H1 (cell line): Measurements from ENCODE around the gene OR10A6. TPM values are rescaled to one million over a fixed set of nuclear protein-coding genes. Genes with fewer than 3 reads are reported as not detected.

ENCODE experiments used
- CTCF ChIA-PET: fragments of 300-600 bp; sonication (Branson Sonifier 250); formaldehyde crosslinking; loops from one replicate; lab custom pipeline; 2021; ENCODE audit not compliant: partially characterized antibody; lab: Charles Lee
- POLR2A ChIA-PET: fragments of 300-600 bp; sonication (Branson Sonifier 250); formaldehyde crosslinking; loops from one replicate; lab custom pipeline; 2021; ENCODE audit warnings: inconsistent platforms; ENCODE audit not compliant: partially characterized antibody; lab: Charles Lee
- DNase-seq, 2 experiments: peaks; one replicate each; pipeline versions ENCODE4 v3.0.0 to v3.0.0-alpha.2; 2010 to 2022; ENCODE audit warnings: low spot score in 2 of 2, low read depth in 1 of 2, mixed read lengths in 1 of 2
- FAIRE-seq: peaks from 2 replicates; lab custom pipeline; 2011; peaks lifted over from hg19 to GRCh38; lab: Jason Lieb, UNC
- H2AFZ ChIP-seq: 2 replicates; pipeline ENCODE4 v1.8.1; 2012; ENCODE audit warnings: low read length, inconsistent platforms
- H2AK5ac ChIP-seq: 2 replicates; pipeline ENCODE4 v1.6.1; 2013; ENCODE audit warnings: low read depth, low read length
- H2BK120ac ChIP-seq: replicated peaks from 2 replicates; pipeline ENCODE3; 2013; ENCODE audit warnings: low read depth, low read length, inconsistent platforms
- H2BK12ac ChIP-seq: 2 replicates; pipeline ENCODE4 v1.6.1; 2013; ENCODE audit warnings: low read depth, low read length
- H2BK15ac ChIP-seq: 2 replicates; pipeline ENCODE4 v1.6.1; 2013; ENCODE audit warnings: low read length
- H2BK20ac ChIP-seq: 2 replicates; pipeline ENCODE4 v1.6.1; 2013; ENCODE audit warnings: low read length
- H2BK5ac ChIP-seq: 2 replicates; pipeline ENCODE4 v1.6.1; 2013; ENCODE audit warnings: low read depth, low read length
- H3K14ac ChIP-seq: 2 replicates; pipeline ENCODE4 v1.6.1; 2013; ENCODE audit warnings: inconsistent platforms; ENCODE audit not compliant: insufficient read length
- H3K18ac ChIP-seq: 2 replicates; pipeline ENCODE4 v1.6.1; 2013; ENCODE audit warnings: low read length; ENCODE audit errors: extremely low read depth
- H3K23ac ChIP-seq: 2 replicates; pipeline ENCODE4 v1.6.1; 2013; ENCODE audit warnings: inconsistent platforms; ENCODE audit not compliant: insufficient read length
- H3K23me2 ChIP-seq: 2 replicates; pipeline ENCODE4 v1.6.1; 2013; ENCODE audit warnings: low read depth, low read length
- H3K27ac ChIP-seq: 2 replicates; pipeline ENCODE4 v1.6.1; 2011; ENCODE audit warnings: low read depth, low read length, inconsistent platforms
- H3K27me3 ChIP-seq, 4 experiments: replicated peaks in 1 of 4; 1 replicate in 1 of 4; 2 replicates in 3 of 4; pipeline versions ENCODE4 v1.6.1 to v1.8.1; 2011 to 2013; ENCODE audit warnings: low read length in 3 of 4, mild to moderate bottlenecking in 3 of 4, inconsistent platforms in 2 of 4, mixed read lengths in 2 of 4, moderate library complexity in 1 of 4; ENCODE audit not compliant: control insufficient read depth in 3 of 4, insufficient read depth in 3 of 4; ENCODE audit errors: extremely low read depth in 1 of 4
- H3K36me3 ChIP-seq, 4 experiments: 2 replicates each; pipeline versions ENCODE4 v1.6.1 to v1.8.1; 2011 to 2013; ENCODE audit warnings: mild to moderate bottlenecking in 4 of 4, low read length in 3 of 4, moderate library complexity in 2 of 4, control low read depth in 1 of 4, inconsistent platforms in 1 of 4; ENCODE audit not compliant: insufficient read depth in 4 of 4, control insufficient read depth in 2 of 4
- H3K4ac ChIP-seq: replicated peaks from 2 replicates; pipeline ENCODE3; 2013; ENCODE audit warnings: low read length, low read depth, mixed read lengths, inconsistent platforms; ENCODE audit not compliant: insufficient read length
- H3K4me1 ChIP-seq, 4 experiments: replicated peaks in 1 of 4; 1 replicate in 1 of 4; 2 replicates in 3 of 4; pipeline versions ENCODE4 v1.6.1 to v1.8.1; 2011 to 2013; ENCODE audit warnings: low read length in 3 of 4, inconsistent platforms in 2 of 4, mixed read lengths in 1 of 4; ENCODE audit not compliant: insufficient read depth in 4 of 4, control insufficient read depth in 3 of 4
- H3K4me2 ChIP-seq, 2 experiments: 2 replicates each; pipeline versions ENCODE4 v1.6.1 to v1.8.1; 2011 to 2013; ENCODE audit warnings: low read depth in 2 of 2, low read length in 2 of 2, control low read depth in 1 of 2, inconsistent platforms in 1 of 2, mild to moderate bottlenecking in 1 of 2; ENCODE audit not compliant: insufficient read depth in 1 of 2
- H3K4me3 ChIP-seq, 4 experiments: fragments of 200-600, 300-600 bp in 1 of 4; sonication (generic), shearing (Covaris generic), sonication (Bioruptor Twin) in 1 of 4; 2 replicates each; pipeline versions ENCODE4 v1.5.1 to v1.8.1; 2011 to 2016; ENCODE audit warnings: low read length in 4 of 4, low read depth in 3 of 4, control low read depth in 2 of 4, inconsistent platforms in 2 of 4, mild to moderate bottlenecking in 2 of 4, mixed read lengths in 1 of 4, moderate library complexity in 1 of 4; ENCODE audit not compliant: insufficient read depth in 2 of 4; ENCODE audit errors: extremely low read depth in 1 of 4
- H3K56ac ChIP-seq: replicated peaks from 2 replicates; pipeline ENCODE3; 2013; ENCODE audit warnings: low read depth, mild to moderate bottlenecking, mixed read lengths, low read length, inconsistent platforms; ENCODE audit not compliant: insufficient read length
- H3K79me1 ChIP-seq: 2 replicates; pipeline ENCODE4 v1.6.1; 2013; ENCODE audit warnings: low read depth, low read length, control low read depth
- H3K79me2 ChIP-seq, 2 experiments: 2 replicates each; pipeline versions ENCODE4 v1.6.1 to v1.8.1; 2012 to 2013; ENCODE audit warnings: low read length in 2 of 2, mild to moderate bottlenecking in 2 of 2, inconsistent platforms in 1 of 2; ENCODE audit not compliant: insufficient read depth in 2 of 2, control insufficient read depth in 1 of 2
- H3K9ac ChIP-seq, 4 experiments: replicated peaks in 1 of 4; 1 replicate in 1 of 4; 2 replicates in 3 of 4; pipeline versions ENCODE4 v1.6.1 to v1.8.1; 2011 to 2013; ENCODE audit warnings: low read depth in 3 of 4, low read length in 3 of 4, control low read depth in 2 of 4, mild to moderate bottlenecking in 2 of 4, moderate library complexity in 2 of 4, inconsistent platforms in 1 of 4; ENCODE audit errors: extremely low read depth in 1 of 4
- H3K9me3 ChIP-seq, 2 experiments: 2 replicates each; pipeline versions ENCODE4 v1.6.1 to v1.8.1; 2012 to 2013; ENCODE audit warnings: mild to moderate bottlenecking in 2 of 2, moderate library complexity in 2 of 2, control low read depth in 1 of 2, inconsistent platforms in 1 of 2, low read depth in 1 of 2, low read length in 1 of 2, mixed read lengths in 1 of 2; ENCODE audit not compliant: insufficient read depth in 2 of 2
- H4K20me1 ChIP-seq, 2 experiments: replicated peaks in 1 of 2; 2 replicates each; pipeline versions ENCODE3 to v1.8.1; 2011 to 2013; ENCODE audit warnings: inconsistent platforms in 2 of 2, low read length in 2 of 2, mild to moderate bottlenecking in 1 of 2; ENCODE audit not compliant: insufficient read depth in 2 of 2, control insufficient read depth in 1 of 2
- H4K5ac ChIP-seq: 2 replicates; pipeline ENCODE4 v1.6.1; 2013; ENCODE audit warnings: low read length, low read depth, mixed read lengths, inconsistent platforms; ENCODE audit not compliant: insufficient read length
- H4K8ac ChIP-seq: 2 replicates; pipeline ENCODE4 v1.8.0; 2013; ENCODE audit warnings: mild to moderate bottlenecking, moderate library complexity, low read length, inconsistent platforms; ENCODE audit not compliant: insufficient read depth; ENCODE audit errors: extremely low read depth
- H4K91ac ChIP-seq: replicated peaks from 2 replicates; pipeline ENCODE3; 2013; ENCODE audit warnings: low read length, mixed read lengths, inconsistent platforms; ENCODE audit not compliant: insufficient read length
- BCL11A ChIP-seq, 2 experiments: IDR thresholded peaks; one replicate each; pipeline ENCODE4 v1.6.1; 2011; ENCODE audit warnings: low read depth in 2 of 2, low read length in 2 of 2, mild to moderate bottlenecking in 2 of 2
- BRCA1 ChIP-seq: IDR thresholded peaks from 2 replicates; pipeline ENCODE4 v1.6.1; 2012; ENCODE audit warnings: low read depth, low read length, improper control_type of control experiment
- KDM1A ChIP-seq: fragments of 200-600, 300-600 bp; sonication (generic); IDR thresholded peaks from 2 replicates; pipeline ENCODE4 v1.7.1; 2016; ENCODE audit warnings: mild to moderate bottlenecking, low read length, borderline replicate concordance
- KDM5A ChIP-seq: fragments of 200-600 bp; IDR thresholded peaks from 2 replicates; pipeline ENCODE4 v1.7.1; 2012; ENCODE audit warnings: mild to moderate bottlenecking, low read length, inconsistent platforms, mixed read lengths
- RFX5 ChIP-seq: IDR thresholded peaks from 2 replicates; pipeline ENCODE4 v1.6.1; 2011; ENCODE audit warnings: low read depth, low read length, improper control_type of control experiment, borderline replicate concordance
- RNF2 ChIP-seq: fragments of 200-900, 300-1000 bp; sonication (generic); IDR thresholded peaks from 2 replicates; pipeline ENCODE4 v1.7.1; 2016; ENCODE audit warnings: borderline replicate concordance, low read depth, mild to moderate bottlenecking, antibody characterized with exemption, low read length; ENCODE audit not compliant: poor library complexity, severe bottlenecking; ENCODE audit errors: missing control alignments
- RXRA ChIP-seq: IDR thresholded peaks from 2 replicates; pipeline ENCODE4 v1.6.1; 2011; ENCODE audit warnings: low read depth, mild to moderate bottlenecking, low read length, moderate library complexity; ENCODE audit not compliant: insufficient read depth
- TAF1 ChIP-seq: IDR thresholded peaks from 2 replicates; pipeline ENCODE4 v1.6.1; 2011; ENCODE audit warnings: mild to moderate bottlenecking, low read depth, low read length
- TEAD4 ChIP-seq: IDR thresholded peaks from 2 replicates; pipeline ENCODE4 v1.6.1; 2012; ENCODE audit warnings: low read depth, low read length, inconsistent platforms, mixed read lengths
- polyA plus RNA-seq, 7 experiments: library from polyadenylated mRNA; depleted of rRNA in 3 of 7; stranded (reverse) in 5 of 7; unstranded in 2 of 7; fragments of >200 nt in 5 of 7; fragments of 200-250 nt in 2 of 7; gene quantifications; 1 replicate in 5 of 7; 2 replicates in 1 of 7; 4 replicates in 1 of 7; pipeline versions ENCODE4 v1.2.1 to v1.2.3, GENCODE V29; 2011 to 2013; ENCODE audit warnings: missing spikeins in 2 of 7, mixed read lengths in 2 of 7
- total RNA-seq: library from RNA; stranded (reverse); fragmentation: NEBNext Ultra II Directional; extraction: Animal tissue kit (Norgen Biotek cat#: 25700); gene quantifications from 2 replicates; pipeline ENCODE4 v1.2.1, GENCODE V29; 2021
- TF ChIP-seq, protein P1 (sequence below), 3 experiments: IDR thresholded peaks; 1 replicate in 2 of 3; 2 replicates in 1 of 3; pipeline versions ENCODE4 v1.5.1 to v1.6.1; 2011; ENCODE audit warnings: low read length in 3 of 3, mild to moderate bottlenecking in 3 of 3, inconsistent platforms in 2 of 3, low read depth in 1 of 3, moderate library complexity in 1 of 3; ENCODE audit not compliant: insufficient read depth in 1 of 3; ENCODE audit errors: control extremely low read depth in 1 of 3

The OR10A6 gene
- total and polyA plus RNA-seq, 2 of the 8 experiments (the other 6 are each of a cell fraction or from before 2014, with no cell fraction given) = not detected

DNA sequence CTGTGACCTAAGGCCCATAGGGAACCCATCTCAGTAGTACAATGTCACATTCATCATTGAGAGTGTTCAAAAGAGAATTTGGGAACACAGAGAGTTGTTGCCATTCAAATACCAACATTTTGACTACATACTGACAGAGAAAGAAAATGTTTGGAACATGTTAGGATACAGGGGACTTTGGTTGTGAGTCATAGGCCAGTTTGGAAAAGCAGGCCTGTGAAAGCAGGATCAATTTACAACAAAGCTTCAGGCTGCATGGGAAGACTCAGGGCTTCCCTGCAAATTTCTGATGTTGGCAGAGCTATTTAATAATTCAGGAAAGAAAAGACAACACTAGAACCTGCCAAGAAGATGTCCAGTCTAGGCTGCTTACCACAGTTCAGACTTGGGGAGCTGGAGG, 33.8 kb upstream of the OR10A6 start:
- no peak for DNase-seq
- no peak for FAIRE-seq
- no peak overlapping the region for H4K8ac ChIP-seq
- H2BK15ac ChIP-seq = no peak overlapping the region
- H2BK120ac ChIP-seq = no peak overlapping the region
- no peaks in the 10 kb centered on the region for H3K36me3 ChIP-seq
- H3K4me2 ChIP-seq = no peak overlapping the region
- no peaks in the 10 kb centered on the region for H3K79me2 ChIP-seq
- H3K9me3 ChIP-seq = no peaks in the 10 kb centered on the region
- peaks cover 0 to 2% (median under 1%) of the 10 kb centered on the region in 4 experiments; a peak in 2 of 7 replicates for H3K4me1 ChIP-seq
- no peak overlapping the region for H2BK20ac ChIP-seq
- no peak overlapping the region; the same call in 1 of the 2 replicates for H3K18ac ChIP-seq
- H2BK12ac ChIP-seq = no peak overlapping the region
- no peak overlapping the region for H2AK5ac ChIP-seq
- no peak overlapping the region for H2BK5ac ChIP-seq
- CTCF ChIA-PET = interaction anchor here (0.6 to 2.5 kb wide), 4 partner anchors 22 to 72 kb away, joined by 3 to 10 read pairs (median 4); partner anchors contain the start of gene EIF3F
- H3K79me1 ChIP-seq = no peaks in the 10 kb centered on the region
- POLR2A ChIA-PET = interaction anchor here (1.2 kb wide), 1 partner anchor 10 kb away, joined by 3 read pairs; no protein-coding TSS in a partner anchor
- H3K23me2 ChIP-seq = no peaks in the 10 kb centered on the region
- H4K20me1 ChIP-seq = no peaks in the 10 kb centered on the region
- no peak overlapping the region for H3K14ac ChIP-seq
- H3K56ac ChIP-seq = no peak overlapping the region
- H2AFZ ChIP-seq = no peak overlapping the region
- no peak overlapping the region for H4K91ac ChIP-seq
- H3K9ac ChIP-seq = no peak overlapping the region
- no peak overlapping the region for H3K4me3 ChIP-seq
- H3K27ac ChIP-seq = no peak overlapping the region
- H3K27me3 ChIP-seq = no peaks in the 10 kb centered on the region
- no peak overlapping the region for H4K5ac ChIP-seq
- no peak overlapping the region for H3K23ac ChIP-seq
- H3K4ac ChIP-seq = no peak overlapping the region
- no peak for TF ChIP-seq BCL11A (IDR thresholded peaks at IDR 0.05; ENCODE audit: low read depth in 2 of 2, low read length in 2 of 2)
- no peak for TF ChIP-seq RFX5
- TF ChIP-seq, protein P1, sequence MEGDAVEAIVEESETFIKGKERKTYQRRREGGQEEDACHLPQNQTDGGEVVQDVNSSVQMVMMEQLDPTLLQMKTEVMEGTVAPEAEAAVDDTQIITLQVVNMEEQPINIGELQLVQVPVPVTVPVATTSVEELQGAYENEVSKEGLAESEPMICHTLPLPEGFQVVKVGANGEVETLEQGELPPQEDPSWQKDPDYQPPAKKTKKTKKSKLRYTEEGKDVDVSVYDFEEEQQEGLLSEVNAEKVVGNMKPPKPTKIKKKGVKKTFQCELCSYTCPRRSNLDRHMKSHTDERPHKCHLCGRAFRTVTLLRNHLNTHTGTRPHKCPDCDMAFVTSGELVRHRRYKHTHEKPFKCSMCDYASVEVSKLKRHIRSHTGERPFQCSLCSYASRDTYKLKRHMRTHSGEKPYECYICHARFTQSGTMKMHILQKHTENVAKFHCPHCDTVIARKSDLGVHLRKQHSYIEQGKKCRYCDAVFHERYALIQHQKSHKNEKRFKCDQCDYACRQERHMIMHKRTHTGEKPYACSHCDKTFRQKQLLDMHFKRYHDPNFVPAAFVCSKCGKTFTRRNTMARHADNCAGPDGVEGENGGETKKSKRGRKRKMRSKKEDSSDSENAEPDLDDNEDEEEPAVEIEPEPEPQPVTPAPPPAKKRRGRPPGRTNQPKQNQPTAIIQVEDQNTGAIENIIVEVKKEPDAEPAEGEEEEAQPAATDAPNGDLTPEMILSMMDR (IDR thresholded peaks at IDR 0.05; ENCODE audit: control extremely low read depth in 1 of 3, insufficient read depth in 1 of 3, low read depth in 1 of 3, low read length in 3 of 3) = no peak
- TF ChIP-seq RNF2 = no peak
- TF ChIP-seq TEAD4 = no peak
- TF ChIP-seq TAF1 = no peak
- no peak for TF ChIP-seq KDM1A
- no peak for TF ChIP-seq KDM5A
- no peak for TF ChIP-seq RXRA
- no peak for TF ChIP-seq BRCA1
